H1 (cell line): ENCODE data around the gene FLVCR1. TPM values are rescaled to one million over a fixed set of nuclear protein-coding genes. Genes with fewer than 3 reads are reported as not detected.

ENCODE experiments used
- CTCF ChIA-PET: fragments of 300-600 bp; sonication (Branson Sonifier 250); formaldehyde crosslinking; loops from one replicate; lab custom pipeline; 2021; ENCODE audit not compliant: partially characterized antibody; lab: Charles Lee
- POLR2A ChIA-PET: fragments of 300-600 bp; sonication (Branson Sonifier 250); formaldehyde crosslinking; loops from one replicate; lab custom pipeline; 2021; ENCODE audit warnings: inconsistent platforms; ENCODE audit not compliant: partially characterized antibody; lab: Charles Lee
- DNase-seq, 2 experiments: peaks; one replicate each; pipeline versions ENCODE4 v3.0.0 to v3.0.0-alpha.2; 2010 to 2022; ENCODE audit warnings: low spot score in 2 of 2, low read depth in 1 of 2, mixed read lengths in 1 of 2
- FAIRE-seq: peaks from 2 replicates; lab custom pipeline; 2011; peaks lifted over from hg19 to GRCh38; lab: Jason Lieb, UNC
- H2AFZ ChIP-seq: 2 replicates; pipeline ENCODE4 v1.8.1; 2012; ENCODE audit warnings: low read length, inconsistent platforms
- H2AK5ac ChIP-seq: 2 replicates; pipeline ENCODE4 v1.6.1; 2013; ENCODE audit warnings: low read depth, low read length
- H2BK120ac ChIP-seq: replicated peaks from 2 replicates; pipeline ENCODE3; 2013; ENCODE audit warnings: low read depth, low read length, inconsistent platforms
- H2BK12ac ChIP-seq: 2 replicates; pipeline ENCODE4 v1.6.1; 2013; ENCODE audit warnings: low read depth, low read length
- H2BK15ac ChIP-seq: 2 replicates; pipeline ENCODE4 v1.6.1; 2013; ENCODE audit warnings: low read length
- H2BK20ac ChIP-seq: 2 replicates; pipeline ENCODE4 v1.6.1; 2013; ENCODE audit warnings: low read length
- H2BK5ac ChIP-seq: 2 replicates; pipeline ENCODE4 v1.6.1; 2013; ENCODE audit warnings: low read depth, low read length
- H3K14ac ChIP-seq: 2 replicates; pipeline ENCODE4 v1.6.1; 2013; ENCODE audit warnings: inconsistent platforms; ENCODE audit not compliant: insufficient read length
- H3K18ac ChIP-seq: 2 replicates; pipeline ENCODE4 v1.6.1; 2013; ENCODE audit warnings: low read length; ENCODE audit errors: extremely low read depth
- H3K23ac ChIP-seq: 2 replicates; pipeline ENCODE4 v1.6.1; 2013; ENCODE audit warnings: inconsistent platforms; ENCODE audit not compliant: insufficient read length
- H3K23me2 ChIP-seq: 2 replicates; pipeline ENCODE4 v1.6.1; 2013; ENCODE audit warnings: low read depth, low read length
- H3K27ac ChIP-seq: 2 replicates; pipeline ENCODE4 v1.6.1; 2011; ENCODE audit warnings: low read depth, low read length, inconsistent platforms
- H3K27me3 ChIP-seq, 4 experiments: replicated peaks in 1 of 4; 1 replicate in 1 of 4; 2 replicates in 3 of 4; pipeline versions ENCODE4 v1.6.1 to v1.8.1; 2011 to 2013; ENCODE audit warnings: low read length in 3 of 4, mild to moderate bottlenecking in 3 of 4, inconsistent platforms in 2 of 4, mixed read lengths in 2 of 4, moderate library complexity in 1 of 4; ENCODE audit not compliant: control insufficient read depth in 3 of 4, insufficient read depth in 3 of 4; ENCODE audit errors: extremely low read depth in 1 of 4
- H3K36me3 ChIP-seq, 4 experiments: 2 replicates each; pipeline versions ENCODE4 v1.6.1 to v1.8.1; 2011 to 2013; ENCODE audit warnings: mild to moderate bottlenecking in 4 of 4, low read length in 3 of 4, moderate library complexity in 2 of 4, control low read depth in 1 of 4, inconsistent platforms in 1 of 4; ENCODE audit not compliant: insufficient read depth in 4 of 4, control insufficient read depth in 2 of 4
- H3K4ac ChIP-seq: replicated peaks from 2 replicates; pipeline ENCODE3; 2013; ENCODE audit warnings: low read length, low read depth, mixed read lengths, inconsistent platforms; ENCODE audit not compliant: insufficient read length
- H3K4me1 ChIP-seq, 4 experiments: replicated peaks in 1 of 4; 1 replicate in 1 of 4; 2 replicates in 3 of 4; pipeline versions ENCODE4 v1.6.1 to v1.8.1; 2011 to 2013; ENCODE audit warnings: low read length in 3 of 4, inconsistent platforms in 2 of 4, mixed read lengths in 1 of 4; ENCODE audit not compliant: insufficient read depth in 4 of 4, control insufficient read depth in 3 of 4
- H3K4me2 ChIP-seq, 2 experiments: 2 replicates each; pipeline versions ENCODE4 v1.6.1 to v1.8.1; 2011 to 2013; ENCODE audit warnings: low read depth in 2 of 2, low read length in 2 of 2, control low read depth in 1 of 2, inconsistent platforms in 1 of 2, mild to moderate bottlenecking in 1 of 2; ENCODE audit not compliant: insufficient read depth in 1 of 2
- H3K4me3 ChIP-seq, 4 experiments: fragments of 200-600, 300-600 bp in 1 of 4; sonication (generic), shearing (Covaris generic), sonication (Bioruptor Twin) in 1 of 4; 2 replicates each; pipeline versions ENCODE4 v1.5.1 to v1.8.1; 2011 to 2016; ENCODE audit warnings: low read length in 4 of 4, low read depth in 3 of 4, control low read depth in 2 of 4, inconsistent platforms in 2 of 4, mild to moderate bottlenecking in 2 of 4, mixed read lengths in 1 of 4, moderate library complexity in 1 of 4; ENCODE audit not compliant: insufficient read depth in 2 of 4; ENCODE audit errors: extremely low read depth in 1 of 4
- H3K56ac ChIP-seq: replicated peaks from 2 replicates; pipeline ENCODE3; 2013; ENCODE audit warnings: low read depth, mild to moderate bottlenecking, mixed read lengths, low read length, inconsistent platforms; ENCODE audit not compliant: insufficient read length
- H3K79me1 ChIP-seq: 2 replicates; pipeline ENCODE4 v1.6.1; 2013; ENCODE audit warnings: low read depth, low read length, control low read depth
- H3K79me2 ChIP-seq, 2 experiments: 2 replicates each; pipeline versions ENCODE4 v1.6.1 to v1.8.1; 2012 to 2013; ENCODE audit warnings: low read length in 2 of 2, mild to moderate bottlenecking in 2 of 2, inconsistent platforms in 1 of 2; ENCODE audit not compliant: insufficient read depth in 2 of 2, control insufficient read depth in 1 of 2
- H3K9ac ChIP-seq, 4 experiments: replicated peaks in 1 of 4; 1 replicate in 1 of 4; 2 replicates in 3 of 4; pipeline versions ENCODE4 v1.6.1 to v1.8.1; 2011 to 2013; ENCODE audit warnings: low read depth in 3 of 4, low read length in 3 of 4, control low read depth in 2 of 4, mild to moderate bottlenecking in 2 of 4, moderate library complexity in 2 of 4, inconsistent platforms in 1 of 4; ENCODE audit errors: extremely low read depth in 1 of 4
- H3K9me3 ChIP-seq, 2 experiments: 2 replicates each; pipeline versions ENCODE4 v1.6.1 to v1.8.1; 2012 to 2013; ENCODE audit warnings: mild to moderate bottlenecking in 2 of 2, moderate library complexity in 2 of 2, control low read depth in 1 of 2, inconsistent platforms in 1 of 2, low read depth in 1 of 2, low read length in 1 of 2, mixed read lengths in 1 of 2; ENCODE audit not compliant: insufficient read depth in 2 of 2
- H4K20me1 ChIP-seq, 2 experiments: replicated peaks in 1 of 2; 2 replicates each; pipeline versions ENCODE3 to v1.8.1; 2011 to 2013; ENCODE audit warnings: inconsistent platforms in 2 of 2, low read length in 2 of 2, mild to moderate bottlenecking in 1 of 2; ENCODE audit not compliant: insufficient read depth in 2 of 2, control insufficient read depth in 1 of 2
- H4K5ac ChIP-seq: 2 replicates; pipeline ENCODE4 v1.6.1; 2013; ENCODE audit warnings: low read length, low read depth, mixed read lengths, inconsistent platforms; ENCODE audit not compliant: insufficient read length
- H4K8ac ChIP-seq: 2 replicates; pipeline ENCODE4 v1.8.0; 2013; ENCODE audit warnings: mild to moderate bottlenecking, moderate library complexity, low read length, inconsistent platforms; ENCODE audit not compliant: insufficient read depth; ENCODE audit errors: extremely low read depth
- H4K91ac ChIP-seq: replicated peaks from 2 replicates; pipeline ENCODE3; 2013; ENCODE audit warnings: low read length, mixed read lengths, inconsistent platforms; ENCODE audit not compliant: insufficient read length
- POLR2AphosphoS5 ChIP-seq: IDR thresholded peaks from 2 replicates; pipeline ENCODE4 v1.6.1; 2011; ENCODE audit warnings: low read depth, low read length
- SP2 ChIP-seq: IDR thresholded peaks from 2 replicates; pipeline ENCODE4 v1.6.1; 2012; ENCODE audit warnings: mild to moderate bottlenecking, low read length, inconsistent platforms
- SUZ12 ChIP-seq: fragments of 200-600 bp; sonication (generic); IDR thresholded peaks from 2 replicates; pipeline ENCODE4 v1.6.1; 2012; ENCODE audit warnings: mild to moderate bottlenecking, inconsistent platforms, low read length, moderate library complexity, mixed read lengths
- WGBS, 2 experiments: shearing (Covaris generic) in 1 of 2; methylation state at CpG; one replicate each; pipeline versions ENCODE4 v1.1.6 to v1.1.7; 2013 to 2015; ENCODE audit warnings: low lambda C conversion rate in 2 of 2, mixed read lengths in 2 of 2, inconsistent platforms in 1 of 2, low coverage in 1 of 2, missing lambda C conversion rate in 1 of 2; ENCODE audit not compliant: insufficient replicate concordance in 2 of 2, insufficient coverage in 1 of 2, insufficient read length in 1 of 2; ENCODE audit errors: extremely low coverage in 1 of 2, missing lambda C conversion rate in 1 of 2; 5-methylcytosine and 5-hydroxymethylcytosine counted together
- polyA plus RNA-seq, 7 experiments: library from polyadenylated mRNA; depleted of rRNA in 3 of 7; stranded (reverse) in 5 of 7; unstranded in 2 of 7; fragments of >200 nt in 5 of 7; fragments of 200-250 nt in 2 of 7; gene quantifications; 1 replicate in 5 of 7; 2 replicates in 1 of 7; 4 replicates in 1 of 7; pipeline versions ENCODE4 v1.2.1 to v1.2.3, GENCODE V29; 2011 to 2013; ENCODE audit warnings: missing spikeins in 2 of 7, mixed read lengths in 2 of 7
- total RNA-seq: library from RNA; stranded (reverse); fragmentation: NEBNext Ultra II Directional; extraction: Animal tissue kit (Norgen Biotek cat#: 25700); gene quantifications from 2 replicates; pipeline ENCODE4 v1.2.1, GENCODE V29; 2021

The FLVCR1 gene
- total and polyA plus RNA-seq, 2 of the 8 experiments (the other 6 are each of a cell fraction or from before 2014, with no cell fraction given): 31.8 to 75.7 TPM

DNA sequence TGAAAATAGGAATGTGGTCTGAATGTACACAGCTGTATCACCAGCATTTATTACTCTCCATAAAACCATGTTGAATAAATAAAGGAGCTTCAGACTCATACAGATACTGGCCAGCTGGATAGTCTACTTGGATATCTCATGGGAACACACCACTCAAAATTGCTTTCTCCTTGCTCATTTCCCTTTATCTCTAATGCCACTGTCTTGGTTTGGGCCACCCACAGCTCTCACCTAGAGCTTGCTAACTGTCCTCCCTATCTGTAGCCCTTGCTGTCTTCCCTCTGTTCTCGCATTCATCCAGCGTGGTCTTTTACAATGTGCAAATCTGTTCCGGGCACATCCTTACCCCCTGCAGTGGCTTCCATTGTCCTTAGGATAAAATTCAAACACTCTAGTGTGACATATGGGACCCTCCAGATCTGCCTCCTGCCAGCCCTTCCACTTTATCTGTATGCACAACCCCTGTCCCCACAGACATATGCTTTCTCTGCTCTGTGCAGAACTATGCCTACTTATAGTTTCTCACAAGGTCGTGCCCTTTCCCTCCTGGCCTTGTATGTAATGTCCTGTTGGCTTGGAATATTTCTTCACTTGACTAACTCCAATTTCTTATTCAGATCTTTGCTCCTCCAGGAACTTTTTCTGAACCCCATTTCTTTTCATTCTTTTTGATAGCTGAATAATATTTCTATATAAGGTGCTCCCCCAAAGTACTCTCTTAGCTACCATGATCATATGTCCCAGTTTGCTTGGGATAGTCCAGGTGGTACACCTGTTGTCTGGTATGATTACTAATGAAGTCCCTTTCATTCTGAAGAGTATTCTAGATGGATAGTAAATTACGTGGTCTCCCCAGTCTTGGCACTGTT lies 2.9 kb downstream of the FLVCR1 start:
- CTCF ChIA-PET: interaction anchor here (0.7 to 2.3 kb wide), 15 partner anchors 11 to 138 kb away, joined by 3 to 7 read pairs (median 3); no protein-coding TSS in a partner anchor
- Histone ChIP-seq H3K4me3 (peak overlapping the region; percentile 74 to 96 (median 86)), H3K79me1 (peaks cover 9% of the 10 kb centered on the region; the same call in 1 of the 2 replicates), H4K91ac (no peak overlapping the region), H3K56ac (no peak overlapping the region), H3K27me3 (no peaks in the 10 kb centered on the region), H2AK5ac (no peak overlapping the region), H3K14ac (no peak overlapping the region), H2BK120ac (no peak overlapping the region), H3K36me3 (peaks cover 3 to 47% (median 18%) of the 10 kb centered on the region in 4 experiments; a peak in 6 of 8 replicates), H3K4me2 (peak overlapping the region; percentile 71 to 85), H2BK20ac (no peak overlapping the region), H3K9me3 (no peaks in the 10 kb centered on the region), H3K79me2 (peaks cover 38 to 87% of the 10 kb centered on the region in 2 experiments), H3K9ac (no peak overlapping the region), H3K23ac (no peak overlapping the region), H3K4ac (no peak overlapping the region), H2AFZ (no peak overlapping the region), H4K8ac (no peak overlapping the region), H3K18ac (no peak overlapping the region), H3K4me1 (peaks cover 0 to 6% (median 5%) of the 10 kb centered on the region in 4 experiments; a peak in 6 of 7 replicates), H2BK5ac (no peak overlapping the region), H3K23me2 (peaks cover 7% of the 10 kb centered on the region), H3K27ac (no peak overlapping the region), H4K5ac (peak overlapping the region; percentile 65), H2BK12ac (no peak overlapping the region), H4K20me1 (peaks cover 8 to 25% of the 10 kb centered on the region in 2 experiments), H2BK15ac (no peak overlapping the region)
- no peak for FAIRE-seq
- 42% methylated on average over 5 of the region's 5 CpGs; no CpG with 5 or more reads in 1 of the 2 experiments for WGBS, 2 experiments
- TF ChIP-seq SUZ12 (no peak), POLR2AphosphoS5 (0 out of 2 replicates have a peak, but pooled peaks have one; percentile 11), SP2 (no peak)
- POLR2A ChIA-PET: interaction anchor here (0.7 to 8.1 kb wide), 25 partner anchors 7 to 252 kb away, joined by 3 to 67 read pairs (median 4); partner anchors contain the start of genes ATF3, NSL1 and TATDN3
- no peak for DNase-seq
